GDM1 (cell line): ENCODE measurements around the gene PRRT3.
A peak's percentile ranks its signal among the peaks of the same experiment; 100 is the strongest.

Experiments used
- DNase-seq: peaks from one replicate; lab custom pipeline; 2025; lab: John Stamatoyannopoulos, UW

PRRT3 gene

GRCh38 chr3:9951962-9952805, at the start of gene PRRT3:
PRRT3 (minus strand) TSS chr3:9952408; CDS start chr3:9950115, 2,293 bp downstream.
- DNase-seq, result peak; percentile 49

GRCh38 chr3:10000686-10001085, 48.5 kb upstream of the PRRT3 start:
- no peak for DNase-seq

GRCh38 chr3:9994086-9994844, 42.1 kb upstream of the PRRT3 start:
- no peak for DNase-seq

- DNase-seq, result no peak
These were observed 34.1 kb upstream of the PRRT3 start for GRCh38 chr3:9986230-9986725.

GRCh38 chr3:9980251-9980650, 28.0 kb upstream of the PRRT3 start:
- no peak for DNase-seq

GRCh38 chr3:9978710-9979305, 26.6 kb upstream of the PRRT3 start:
- DNase-seq, result no peak

- DNase-seq, result peak; percentile 76
These were observed 24.8 kb upstream of the PRRT3 start for GRCh38 chr3:9976721-9977709.

GRCh38 chr3:9970020-9970652, 17.9 kb upstream of the PRRT3 start:
- no peak for DNase-seq

GRCh38 chr3:9969632-9970019, 17.4 kb upstream of the PRRT3 start:
- DNase-seq, result no peak

GRCh38 chr3:9966841-9967240, 14.6 kb upstream of the PRRT3 start:
- no peak for DNase-seq

GRCh38 chr3:9965200-9965875, 13.1 kb upstream of the PRRT3 start:
- DNase-seq, result no peak

- no peak for DNase-seq
These were observed 5.0 kb upstream of the PRRT3 start for GRCh38 chr3:9957214-9957613.

- no peak for DNase-seq
These were observed 3.6 kb upstream of the PRRT3 start for GRCh38 chr3:9955611-9956352.

GRCh38 chr3:9955067-9955502, 2.9 kb upstream of the PRRT3 start:
- DNase-seq, result no peak

GRCh38 chr3:9951598-9951961, 628 bp downstream of the PRRT3 start:
- DNase-seq, result no peak

- peak; percentile 23 for DNase-seq
These were observed 1.1 kb downstream of the PRRT3 start for GRCh38 chr3:9951126-9951525.

GRCh38 chr3:9949626-9950025, 2.6 kb downstream of the PRRT3 start:
- DNase-seq, result no peak

GRCh38 chr3:9949115-9949514, 3.1 kb downstream of the PRRT3 start:
- DNase-seq, result no peak

GRCh38 chr3:9948586-9948985, 3.6 kb downstream of the PRRT3 start:
- DNase-seq, result no peak
